Measurements from ENCODE around the gene PLCH2. TPM values are rescaled to one million over a fixed set of nuclear protein-coding genes. Genes with fewer than 3 reads are reported as not detected.
A peak's percentile ranks its signal among the peaks of the same experiment; 100 is the strongest.

Gene PLCH2
- total RNA-seq, 6 experiments from 2014 or later = 0.37 to 4.6 (median 2.3) TPM

DNA sequence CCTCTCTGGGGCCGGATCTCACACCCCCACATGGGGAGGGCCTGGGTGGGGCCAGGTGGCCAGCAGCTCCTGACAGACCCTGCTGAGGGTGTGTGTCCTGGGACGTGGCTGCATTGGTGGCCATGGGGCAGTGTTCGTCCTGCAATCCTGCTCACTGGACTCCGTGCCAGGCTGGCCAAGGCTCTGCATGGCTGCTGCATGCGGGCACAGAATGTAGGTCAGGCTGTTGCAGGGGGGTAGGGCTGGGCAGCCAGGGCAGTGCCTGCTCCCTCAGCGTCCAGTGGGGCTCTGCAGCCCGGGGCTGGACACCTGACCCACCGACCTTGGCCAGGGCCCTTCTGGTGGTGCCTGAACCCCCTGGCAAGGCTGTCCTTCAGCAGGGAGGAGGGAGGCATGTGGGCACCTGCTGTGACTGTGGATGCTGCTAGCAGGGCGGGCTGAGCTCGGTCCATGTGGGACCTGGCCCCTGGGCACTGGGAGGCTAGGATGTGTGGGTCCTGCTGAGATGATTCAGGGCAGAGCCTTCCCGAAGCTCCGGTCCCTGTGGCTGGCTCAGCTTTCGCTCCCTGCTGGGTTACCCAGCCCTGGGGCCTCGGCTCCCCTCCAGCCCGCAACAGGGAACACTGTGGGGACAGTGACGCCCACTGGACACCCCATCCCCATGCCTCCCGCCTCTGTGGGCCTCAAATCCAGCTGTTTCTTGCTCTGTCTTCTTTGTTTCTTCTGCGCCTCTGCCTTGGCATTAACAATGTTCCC, 14.9 kb upstream of the PLCH2 start:
- H3K9me3 ChIP-seq = no peaks in the 10 kb centered on the region
- H3K27ac ChIP-seq = no peak overlapping the region
- H3K36me3 ChIP-seq = no peaks in the 10 kb centered on the region
- DNase-seq = peak in 2 of 3 donors; percentile 67 to 82
- ATAC-seq = peak; percentile 37 to 71 (median 70)
- WGBS (ENCODE audit: insufficient coverage, low coverage, low lambda C conversion rate, missing lambda C conversion rate) = 63% methylated on average over 4 of the region's 18 CpGs
- peaks cover 0 to 17% (median 1%) of the 10 kb centered on the region in 4 donors for H3K4me1 ChIP-seq
- H3K27me3 ChIP-seq = no peaks in the 10 kb centered on the region
- TF ChIP-seq, protein P1, sequence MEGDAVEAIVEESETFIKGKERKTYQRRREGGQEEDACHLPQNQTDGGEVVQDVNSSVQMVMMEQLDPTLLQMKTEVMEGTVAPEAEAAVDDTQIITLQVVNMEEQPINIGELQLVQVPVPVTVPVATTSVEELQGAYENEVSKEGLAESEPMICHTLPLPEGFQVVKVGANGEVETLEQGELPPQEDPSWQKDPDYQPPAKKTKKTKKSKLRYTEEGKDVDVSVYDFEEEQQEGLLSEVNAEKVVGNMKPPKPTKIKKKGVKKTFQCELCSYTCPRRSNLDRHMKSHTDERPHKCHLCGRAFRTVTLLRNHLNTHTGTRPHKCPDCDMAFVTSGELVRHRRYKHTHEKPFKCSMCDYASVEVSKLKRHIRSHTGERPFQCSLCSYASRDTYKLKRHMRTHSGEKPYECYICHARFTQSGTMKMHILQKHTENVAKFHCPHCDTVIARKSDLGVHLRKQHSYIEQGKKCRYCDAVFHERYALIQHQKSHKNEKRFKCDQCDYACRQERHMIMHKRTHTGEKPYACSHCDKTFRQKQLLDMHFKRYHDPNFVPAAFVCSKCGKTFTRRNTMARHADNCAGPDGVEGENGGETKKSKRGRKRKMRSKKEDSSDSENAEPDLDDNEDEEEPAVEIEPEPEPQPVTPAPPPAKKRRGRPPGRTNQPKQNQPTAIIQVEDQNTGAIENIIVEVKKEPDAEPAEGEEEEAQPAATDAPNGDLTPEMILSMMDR (IDR thresholded peaks at IDR 0.05) = no peak
- no peak for TF ChIP-seq POLR2A (IDR thresholded peaks at IDR 0.05)
- intact Hi-C loops (cut with DNase I) = no loop called here
- H3K4me3 ChIP-seq = no peak overlapping the region

DNA sequence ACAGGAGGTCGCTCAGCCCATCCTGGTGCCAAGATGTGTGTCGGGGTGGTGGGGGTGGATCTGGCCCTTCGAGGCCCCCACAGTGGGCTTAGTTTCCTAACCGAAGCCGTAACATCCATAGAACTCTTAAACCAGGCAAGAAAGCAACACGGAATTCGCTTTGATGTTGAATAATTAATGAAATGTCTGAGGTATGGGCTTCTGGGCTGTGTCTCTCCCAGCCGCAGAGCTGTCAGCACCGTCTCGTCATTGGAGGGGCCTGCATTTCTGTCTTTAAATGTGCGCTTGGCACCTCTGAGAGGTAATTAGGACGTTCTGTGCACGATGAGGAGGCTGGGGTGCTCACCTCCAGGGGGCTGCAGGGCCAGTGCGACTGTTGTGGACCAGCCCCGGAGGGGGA, 13.3 kb upstream of the PLCH2 start:
- DNase-seq (no peak), ATAC-seq (no peak)
- Histone ChIP-seq H3K36me3 (no peaks in the 10 kb centered on the region), H3K27ac (no peak overlapping the region), H3K9me3 (no peaks in the 10 kb centered on the region), H3K27me3 (peaks cover 0 to 8% of the 10 kb centered on the region in 2 donors), H3K4me3 (no peak overlapping the region), H3K4me1 (peaks cover 0 to 17% (median 1%) of the 10 kb centered on the region in 4 donors)
- WGBS (ENCODE audit: insufficient coverage, low coverage, low lambda C conversion rate, missing lambda C conversion rate) = 40% methylated on average over 4 of the region's 15 CpGs
- TF ChIP-seq POLR2A (IDR thresholded peaks at IDR 0.05) = no peak
- TF ChIP-seq, protein P1 (IDR thresholded peaks at IDR 0.05) = no peak
- intact Hi-C loops (cut with DNase I) = no loop called here

DNA sequence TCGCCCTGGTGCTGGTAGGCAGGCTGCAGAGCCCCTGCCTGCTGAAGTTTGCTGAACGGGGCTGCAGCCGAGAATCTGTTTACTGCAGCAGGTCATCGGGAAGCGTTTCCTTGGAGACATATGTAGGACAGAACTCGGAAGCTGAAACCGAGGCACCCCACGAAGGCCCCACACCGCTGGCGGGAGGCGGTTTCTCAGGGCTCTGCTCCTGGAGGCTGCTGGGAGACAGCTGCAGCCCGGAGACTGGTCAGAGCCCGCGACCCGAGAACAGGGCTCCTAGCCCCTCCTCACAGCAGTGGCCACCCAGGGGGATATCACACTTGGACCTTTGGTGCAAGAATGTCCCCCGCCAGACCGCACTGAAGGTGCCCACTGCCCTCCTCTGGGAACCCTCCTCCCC, 12.7 kb upstream of the PLCH2 start:
- 20% methylated on average over 4 of the region's 17 CpGs for WGBS (ENCODE audit: insufficient coverage, low coverage, low lambda C conversion rate, missing lambda C conversion rate)
- TF ChIP-seq POLR2A (IDR thresholded peaks at IDR 0.05) = no peak
- TF ChIP-seq, protein P1 (IDR thresholded peaks at IDR 0.05) = no peak
- Histone ChIP-seq H3K36me3 (no peaks in the 10 kb centered on the region), H3K4me1 (peaks cover 0 to 17% (median 1%) of the 10 kb centered on the region in 4 donors), H3K27ac (no peak overlapping the region), H3K9me3 (no peaks in the 10 kb centered on the region), H3K27me3 (peaks cover 0 to 8% of the 10 kb centered on the region in 2 donors), H3K4me3 (no peak overlapping the region)
- intact Hi-C loops (cut with DNase I) = no loop called here
- ATAC-seq = no peak
- no peak for DNase-seq

DNA sequence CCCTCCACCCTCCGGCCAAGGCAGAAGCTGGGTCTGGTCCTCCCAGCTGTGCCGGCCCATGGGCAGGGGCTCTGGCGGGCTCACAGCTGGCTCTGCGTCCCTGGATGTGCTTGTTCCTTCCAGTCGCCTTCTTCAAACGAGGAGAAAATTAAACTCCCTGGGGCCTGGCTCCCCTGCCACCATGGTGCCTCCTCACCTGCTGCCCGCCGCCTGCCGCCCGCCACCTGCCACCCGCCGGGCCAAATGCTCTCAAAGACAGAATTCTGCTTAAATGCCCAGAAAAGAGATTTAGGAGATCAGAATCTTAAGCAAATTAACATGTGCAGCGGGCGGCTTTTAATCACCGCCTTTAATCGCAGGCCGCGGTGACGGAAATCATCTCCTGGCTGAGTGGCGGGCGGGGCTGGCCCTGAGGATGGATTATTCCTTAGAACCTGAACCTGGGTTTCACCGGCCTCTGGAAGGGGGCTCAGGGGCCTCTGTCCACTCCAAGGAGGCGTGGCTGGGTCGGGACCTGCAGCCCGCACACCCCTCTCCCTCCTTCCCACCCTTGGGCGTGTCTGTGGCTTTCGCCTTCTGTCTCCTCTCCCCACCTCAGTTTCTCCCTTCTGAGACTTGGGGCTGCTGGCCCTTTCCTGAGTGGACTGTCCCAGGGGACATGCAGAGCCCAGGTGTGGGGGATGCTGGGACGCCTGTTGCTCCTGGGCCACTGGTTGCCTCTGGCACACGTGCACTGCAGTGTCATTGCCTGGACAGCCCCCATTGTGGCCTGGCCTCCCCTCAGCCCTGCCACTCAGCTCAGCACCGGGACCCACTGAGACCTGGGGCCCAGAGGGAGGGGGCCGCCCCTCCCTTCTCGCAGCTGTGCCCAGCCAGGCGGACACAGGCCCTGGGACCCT, 10.5 kb upstream of the PLCH2 start:
- H3K4me3 ChIP-seq = no peak overlapping the region
- no peak overlapping the region for H3K27ac ChIP-seq
- H3K9me3 ChIP-seq = no peaks in the 10 kb centered on the region
- H3K36me3 ChIP-seq = no peaks in the 10 kb centered on the region
- no peak for ATAC-seq
- TF ChIP-seq, protein P1 (IDR thresholded peaks at IDR 0.05) = no peak
- no peak for TF ChIP-seq POLR2A (IDR thresholded peaks at IDR 0.05)
- peaks cover 0 to 10% (median 0%) of the 10 kb centered on the region in 4 donors for H3K4me1 ChIP-seq
- DNase-seq = no peak
- intact Hi-C loops (cut with DNase I) = no loop called here
- WGBS (ENCODE audit: insufficient coverage, low coverage, low lambda C conversion rate, missing lambda C conversion rate) = 75% methylated on average over 18 of the region's 33 CpGs
- peaks cover 0 to 8% of the 10 kb centered on the region in 2 donors for H3K27me3 ChIP-seq

Measured in right lobe of liver (tissue), 6 donors.